ENCODE results near the gene RPN2.

Gene RPN2

DNA sequence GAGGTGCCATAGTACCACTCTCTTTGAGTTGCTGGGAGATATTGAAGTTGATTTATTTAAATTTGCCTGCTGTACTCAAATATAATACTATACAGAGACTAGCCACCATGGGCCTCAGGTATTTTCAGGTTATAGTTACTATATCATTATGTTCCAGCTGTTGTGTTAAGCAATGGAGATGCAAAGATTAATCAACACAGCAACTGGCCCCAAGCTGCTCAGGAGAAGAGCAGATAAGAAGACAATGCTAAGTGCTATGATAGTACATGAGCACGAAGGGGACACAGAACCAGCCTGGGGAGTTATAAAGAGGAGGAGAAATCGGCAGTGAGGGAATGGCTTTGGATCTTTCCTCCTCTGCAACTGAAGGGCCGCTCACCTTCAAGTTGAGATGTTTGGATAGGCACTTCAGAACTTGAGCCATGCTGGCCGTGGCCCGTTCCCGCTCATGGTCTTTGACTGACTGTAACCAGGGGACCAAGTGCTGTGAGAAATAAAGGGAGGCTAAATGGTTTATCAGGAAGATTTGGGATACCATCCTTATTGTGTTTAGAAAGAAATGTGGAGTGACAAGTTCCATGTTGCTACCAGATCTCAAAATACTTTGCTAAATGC is 24.3 kb upstream of the RPN2 start:
- no peaks in the 10 kb centered on the region for H3K4me1 ChIP-seq (ENCODE audit: control insufficient read depth in 1 of 2, insufficient read depth in 2 of 2, low read length in 2 of 2)

GRCh38 chr20:37155987-37156386 is 23.1 kb upstream of the RPN2 start:
- H3K9ac ChIP-seq (ENCODE audit: low read depth in 1 of 2, low read length in 2 of 2), result no peak overlapping the region
- H3K9me3 ChIP-seq (ENCODE audit: control insufficient read depth in 1 of 2, low read length in 2 of 2), result no peaks in the 10 kb centered on the region
- H3K4me1 ChIP-seq (ENCODE audit: control insufficient read depth in 1 of 2, insufficient read depth in 2 of 2, low read length in 2 of 2), result no peaks in the 10 kb centered on the region
- no peaks in the 10 kb centered on the region for H3K36me3 ChIP-seq (ENCODE audit: control insufficient read depth in 1 of 2, insufficient read depth in 2 of 2, low read length in 2 of 2)
- H3K27ac ChIP-seq (ENCODE audit: low read depth, low read length), result no peak overlapping the region
- no peaks in the 10 kb centered on the region for H3K27me3 ChIP-seq (ENCODE audit: control insufficient read depth in 1 of 2, insufficient read depth in 2 of 2, low read length in 2 of 2)
- H3K4me3 ChIP-seq (ENCODE audit: low read depth in 1 of 2, low read length in 2 of 2), result no peak overlapping the region

More for the DNA sequence above, 24.3 kb upstream of the RPN2 start:
- Histone ChIP-seq H3K36me3 (ENCODE audit: control insufficient read depth in 1 of 2, insufficient read depth in 2 of 2, low read length in 2 of 2) (no peaks in the 10 kb centered on the region), H3K27me3 (ENCODE audit: control insufficient read depth in 1 of 2, insufficient read depth in 2 of 2, low read length in 2 of 2) (no peaks in the 10 kb centered on the region), H3K9ac (ENCODE audit: low read depth in 1 of 2, low read length in 2 of 2) (no peak overlapping the region), H3K4me3 (ENCODE audit: low read depth in 1 of 2, low read length in 2 of 2) (no peak overlapping the region), H3K9me3 (ENCODE audit: control insufficient read depth in 1 of 2, low read length in 2 of 2) (no peaks in the 10 kb centered on the region), H3K27ac (ENCODE audit: low read depth, low read length) (no peak overlapping the region)

DNA sequence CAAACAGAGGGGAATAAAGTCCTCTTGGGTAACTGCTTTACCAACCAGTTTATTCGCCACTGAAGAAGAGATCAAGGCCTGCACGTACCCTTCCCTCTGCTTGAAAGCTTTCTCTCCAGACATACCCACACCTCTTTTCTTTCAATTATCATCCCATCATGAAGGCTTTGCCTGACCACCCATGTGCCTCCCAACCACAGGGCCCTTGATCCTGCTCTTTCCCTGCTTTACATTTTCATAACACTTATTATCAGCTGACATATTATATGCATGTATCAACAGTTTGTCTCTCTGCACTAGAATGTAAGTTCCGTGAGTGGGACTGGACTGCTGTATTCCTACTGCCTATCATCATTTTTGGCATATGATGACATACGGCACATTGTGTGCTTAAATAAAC is 20.9 kb upstream of the RPN2 start:
- H3K36me3 ChIP-seq (ENCODE audit: control insufficient read depth in 1 of 2, insufficient read depth in 2 of 2, low read length in 2 of 2), result no peaks in the 10 kb centered on the region
- H3K4me1 ChIP-seq (ENCODE audit: control insufficient read depth in 1 of 2, insufficient read depth in 2 of 2, low read length in 2 of 2), result no peaks in the 10 kb centered on the region
- H3K27ac ChIP-seq (ENCODE audit: low read depth, low read length), result no peak overlapping the region
- H3K4me3 ChIP-seq (ENCODE audit: low read depth in 1 of 2, low read length in 2 of 2), result no peak overlapping the region
- no peaks in the 10 kb centered on the region for H3K27me3 ChIP-seq (ENCODE audit: control insufficient read depth in 1 of 2, insufficient read depth in 2 of 2, low read length in 2 of 2)
- H3K9ac ChIP-seq (ENCODE audit: low read depth in 1 of 2, low read length in 2 of 2), result no peak overlapping the region
- no peaks in the 10 kb centered on the region for H3K9me3 ChIP-seq (ENCODE audit: control insufficient read depth in 1 of 2, low read length in 2 of 2)

DNA sequence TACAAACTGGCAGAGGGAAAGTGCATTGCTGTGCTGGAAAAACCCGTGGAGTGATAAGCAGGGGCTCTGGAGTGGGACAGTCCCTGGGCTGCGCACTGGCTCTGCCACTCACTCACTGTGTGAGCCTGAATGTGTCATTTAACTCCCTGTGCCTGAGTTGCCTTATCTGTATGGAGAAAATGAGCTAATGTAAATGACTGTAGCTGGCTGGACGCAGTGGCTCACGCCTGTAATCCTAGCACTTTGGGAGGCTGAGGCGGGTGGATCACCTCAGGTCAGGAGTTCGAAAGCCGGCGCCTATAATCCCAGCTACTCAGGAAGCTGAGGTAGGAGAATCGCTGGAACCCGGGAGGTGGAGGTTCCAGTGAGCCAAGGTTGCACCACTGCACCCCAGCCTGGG is 18.4 kb upstream of the RPN2 start:
- Histone ChIP-seq H3K27ac (ENCODE audit: low read depth, low read length) (no peak overlapping the region), H3K27me3 (ENCODE audit: control insufficient read depth in 1 of 2, insufficient read depth in 2 of 2, low read length in 2 of 2) (no peaks in the 10 kb centered on the region), H3K9me3 (ENCODE audit: control insufficient read depth in 1 of 2, low read length in 2 of 2) (no peaks in the 10 kb centered on the region), H3K9ac (ENCODE audit: low read depth in 1 of 2, low read length in 2 of 2) (no peak overlapping the region), H3K36me3 (ENCODE audit: control insufficient read depth in 1 of 2, insufficient read depth in 2 of 2, low read length in 2 of 2) (no peaks in the 10 kb centered on the region), H3K4me1 (ENCODE audit: control insufficient read depth in 1 of 2, insufficient read depth in 2 of 2, low read length in 2 of 2) (no peaks in the 10 kb centered on the region), H3K4me3 (ENCODE audit: low read depth in 1 of 2, low read length in 2 of 2) (no peak overlapping the region)

- Histone ChIP-seq H3K36me3 (ENCODE audit: control insufficient read depth in 1 of 2, insufficient read depth in 2 of 2, low read length in 2 of 2) (no peaks in the 10 kb centered on the region), H3K9me3 (ENCODE audit: control insufficient read depth in 1 of 2, low read length in 2 of 2) (no peaks in the 10 kb centered on the region), H3K27ac (ENCODE audit: low read depth, low read length) (no peak overlapping the region), H3K27me3 (ENCODE audit: control insufficient read depth in 1 of 2, insufficient read depth in 2 of 2, low read length in 2 of 2) (no peaks in the 10 kb centered on the region), H3K9ac (ENCODE audit: low read depth in 1 of 2, low read length in 2 of 2) (no peak overlapping the region), H3K4me3 (ENCODE audit: low read depth in 1 of 2, low read length in 2 of 2) (no peak overlapping the region), H3K4me1 (ENCODE audit: control insufficient read depth in 1 of 2, insufficient read depth in 2 of 2, low read length in 2 of 2) (no peaks in the 10 kb centered on the region)
Observed at GRCh38 chr20:37161830-37162549, 17.1 kb upstream of the RPN2 start.

GRCh38 chr20:37162646-37163045 is 16.5 kb upstream of the RPN2 start:
- no peak overlapping the region for H3K9ac ChIP-seq (ENCODE audit: low read depth in 1 of 2, low read length in 2 of 2)

DNA sequence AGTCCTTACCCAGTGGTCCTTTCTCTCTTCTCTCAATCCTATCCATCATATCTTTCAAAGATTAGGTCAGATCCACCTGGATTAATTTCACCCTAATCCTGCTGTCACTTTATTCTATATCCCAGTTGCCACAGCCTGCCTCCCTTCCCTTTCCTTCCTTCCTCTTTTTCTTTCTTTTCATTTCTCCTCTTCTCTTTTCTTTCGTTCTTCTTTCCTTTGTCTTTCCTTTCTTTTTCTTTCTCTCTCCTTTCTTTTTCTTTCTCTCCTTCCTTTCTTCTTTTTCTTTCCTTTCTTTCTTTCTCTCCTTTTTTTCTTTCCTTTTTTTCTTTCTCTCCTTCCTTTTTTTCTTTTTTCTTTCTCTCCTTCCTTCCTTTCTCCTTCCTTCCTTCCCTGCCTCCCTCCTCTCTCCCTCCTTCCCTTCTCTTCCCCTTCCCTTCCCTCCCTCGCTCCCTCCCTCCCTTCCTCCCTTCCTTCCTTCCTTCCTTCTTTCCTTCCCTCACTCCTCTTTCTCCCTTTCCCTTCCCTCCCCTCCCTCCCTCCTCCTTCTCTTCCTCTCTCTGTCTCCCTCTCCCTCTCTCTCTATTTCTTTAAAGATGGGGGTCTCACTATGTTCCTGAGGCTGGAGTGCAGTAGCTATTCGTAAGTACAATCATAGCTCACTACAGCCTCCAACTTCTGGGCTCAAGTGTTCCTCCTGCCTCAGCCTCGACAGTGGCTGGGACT is 15.1 kb upstream of the RPN2 start:
- H3K4me1 ChIP-seq (ENCODE audit: control insufficient read depth in 1 of 2, insufficient read depth in 2 of 2, low read length in 2 of 2), result no peaks in the 10 kb centered on the region
- H3K9ac ChIP-seq (ENCODE audit: low read depth in 1 of 2, low read length in 2 of 2), result no peak overlapping the region
- H3K36me3 ChIP-seq (ENCODE audit: control insufficient read depth in 1 of 2, insufficient read depth in 2 of 2, low read length in 2 of 2), result no peaks in the 10 kb centered on the region
- no peak overlapping the region for H3K4me3 ChIP-seq (ENCODE audit: low read depth in 1 of 2, low read length in 2 of 2)
- H3K27me3 ChIP-seq (ENCODE audit: control insufficient read depth in 1 of 2, insufficient read depth in 2 of 2, low read length in 2 of 2), result no peaks in the 10 kb centered on the region
- H3K9me3 ChIP-seq (ENCODE audit: control insufficient read depth in 1 of 2, low read length in 2 of 2), result no peaks in the 10 kb centered on the region
- no peak overlapping the region for H3K27ac ChIP-seq (ENCODE audit: low read depth, low read length)

More at GRCh38 chr20:37162646-37163045, 16.5 kb upstream of the RPN2 start:
- Histone ChIP-seq H3K9me3 (ENCODE audit: control insufficient read depth in 1 of 2, low read length in 2 of 2) (no peaks in the 10 kb centered on the region), H3K36me3 (ENCODE audit: control insufficient read depth in 1 of 2, insufficient read depth in 2 of 2, low read length in 2 of 2) (no peaks in the 10 kb centered on the region), H3K4me3 (ENCODE audit: low read depth in 1 of 2, low read length in 2 of 2) (no peak overlapping the region), H3K27ac (ENCODE audit: low read depth, low read length) (no peak overlapping the region), H3K27me3 (ENCODE audit: control insufficient read depth in 1 of 2, insufficient read depth in 2 of 2, low read length in 2 of 2) (no peaks in the 10 kb centered on the region), H3K4me1 (ENCODE audit: control insufficient read depth in 1 of 2, insufficient read depth in 2 of 2, low read length in 2 of 2) (no peaks in the 10 kb centered on the region)

DNA sequence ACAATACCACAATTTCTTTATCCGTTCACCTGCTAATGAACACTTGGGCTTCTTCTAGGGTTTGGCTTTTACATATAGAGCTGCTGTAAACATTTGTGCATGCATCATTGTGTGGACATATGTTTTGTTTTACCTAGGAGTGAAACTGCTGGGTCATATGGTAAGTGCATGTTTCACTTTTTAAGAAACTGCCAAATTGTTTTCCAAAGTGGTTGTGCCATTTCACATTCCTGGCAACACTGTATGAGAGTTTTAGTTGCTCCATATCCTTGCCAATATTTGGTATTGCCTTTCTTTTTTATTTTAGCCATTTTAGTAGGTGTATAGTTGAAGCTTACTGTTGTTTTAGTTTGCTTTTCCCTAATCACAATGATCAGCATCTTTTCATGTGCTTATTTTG is 14.1 kb upstream of the RPN2 start:
- no peak overlapping the region for H3K9ac ChIP-seq (ENCODE audit: low read depth in 1 of 2, low read length in 2 of 2)
- H3K4me1 ChIP-seq (ENCODE audit: control insufficient read depth in 1 of 2, insufficient read depth in 2 of 2, low read length in 2 of 2), result peaks cover 0 to 2% of the 10 kb centered on the region in 2 donors
- no peak overlapping the region for H3K27ac ChIP-seq (ENCODE audit: low read depth, low read length)
- H3K27me3 ChIP-seq (ENCODE audit: control insufficient read depth in 1 of 2, insufficient read depth in 2 of 2, low read length in 2 of 2), result no peaks in the 10 kb centered on the region
- H3K4me3 ChIP-seq (ENCODE audit: low read depth in 1 of 2, low read length in 2 of 2), result no peak overlapping the region
- no peaks in the 10 kb centered on the region for H3K9me3 ChIP-seq (ENCODE audit: control insufficient read depth in 1 of 2, low read length in 2 of 2)
- H3K36me3 ChIP-seq (ENCODE audit: control insufficient read depth in 1 of 2, insufficient read depth in 2 of 2, low read length in 2 of 2), result no peaks in the 10 kb centered on the region

DNA sequence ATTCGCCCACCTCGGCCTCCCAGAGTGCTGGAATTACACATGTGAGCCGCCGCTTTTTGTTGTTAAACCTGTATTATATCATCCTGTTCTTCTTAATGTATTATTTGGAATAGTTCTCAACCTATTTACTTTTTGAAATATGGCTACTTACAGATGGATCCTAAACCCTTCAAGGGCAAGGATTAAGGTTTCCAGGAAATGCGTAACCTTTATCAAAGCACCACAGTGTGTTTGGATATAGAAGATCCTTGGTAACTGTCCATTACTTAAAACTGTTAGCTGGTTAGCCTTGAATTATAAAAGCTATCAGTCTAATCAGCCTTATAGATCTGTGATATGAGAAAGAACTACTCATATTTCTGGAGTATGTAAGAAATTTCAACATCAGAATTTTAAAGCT is 12.3 kb upstream of the RPN2 start:
- H3K27me3 ChIP-seq (ENCODE audit: control insufficient read depth in 1 of 2, insufficient read depth in 2 of 2, low read length in 2 of 2), result no peaks in the 10 kb centered on the region
- no peak overlapping the region for H3K9ac ChIP-seq (ENCODE audit: low read depth in 1 of 2, low read length in 2 of 2)
- no peak overlapping the region for H3K27ac ChIP-seq (ENCODE audit: low read depth, low read length)
- H3K36me3 ChIP-seq (ENCODE audit: control insufficient read depth in 1 of 2, insufficient read depth in 2 of 2, low read length in 2 of 2), result no peaks in the 10 kb centered on the region
- no peak overlapping the region for H3K4me3 ChIP-seq (ENCODE audit: low read depth in 1 of 2, low read length in 2 of 2)
- H3K4me1 ChIP-seq (ENCODE audit: control insufficient read depth in 1 of 2, insufficient read depth in 2 of 2, low read length in 2 of 2), result peaks cover 0 to 5% of the 10 kb centered on the region in 2 donors
- no peaks in the 10 kb centered on the region for H3K9me3 ChIP-seq (ENCODE audit: control insufficient read depth in 1 of 2, low read length in 2 of 2)

DNA sequence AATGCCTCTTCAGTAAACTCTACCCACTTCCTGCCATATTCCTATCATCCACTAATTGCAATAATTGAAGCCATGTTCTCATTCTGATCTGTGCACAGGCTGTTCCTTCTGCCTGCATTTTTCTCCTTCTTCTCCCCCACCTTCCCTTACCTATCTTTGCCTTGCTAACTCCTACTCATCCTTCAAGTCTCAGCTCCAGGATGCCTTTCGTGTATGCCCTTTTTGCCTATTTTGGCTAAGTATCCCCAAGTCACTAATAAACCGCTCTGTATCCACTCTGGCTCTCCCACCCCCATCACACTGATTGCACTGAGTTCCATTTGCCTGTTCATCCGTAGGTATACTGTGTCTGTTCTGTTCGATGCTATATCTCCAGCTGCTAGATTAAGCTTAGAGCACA is 6.3 kb upstream of the RPN2 start:
- no peak overlapping the region for H3K27ac ChIP-seq (ENCODE audit: low read depth, low read length)
- no peak overlapping the region for H3K4me3 ChIP-seq (ENCODE audit: low read depth in 1 of 2, low read length in 2 of 2)
- H3K4me1 ChIP-seq (ENCODE audit: control insufficient read depth in 1 of 2, insufficient read depth in 2 of 2, low read length in 2 of 2), result peaks cover 0 to 5% of the 10 kb centered on the region in 2 donors
- no peak overlapping the region for H3K9ac ChIP-seq (ENCODE audit: low read depth in 1 of 2, low read length in 2 of 2)
- no peaks in the 10 kb centered on the region for H3K36me3 ChIP-seq (ENCODE audit: control insufficient read depth in 1 of 2, insufficient read depth in 2 of 2, low read length in 2 of 2)
- no peaks in the 10 kb centered on the region for H3K9me3 ChIP-seq (ENCODE audit: control insufficient read depth in 1 of 2, low read length in 2 of 2)
- H3K27me3 ChIP-seq (ENCODE audit: control insufficient read depth in 1 of 2, insufficient read depth in 2 of 2, low read length in 2 of 2), result no peaks in the 10 kb centered on the region
